WTC11 (cell line): Measurements from ENCODE around the gene MB. TPM values are rescaled to one million over a fixed set of nuclear protein-coding genes. Genes with fewer than 3 reads are reported as not detected.

ENCODE experiments used
- ATAC-seq: fragments of 200-7000 bp; cut with Tn5 transposase; 2 replicates; pipeline ENCODE4 v1.10.0; 2021; ENCODE audit warnings: mild to moderate bottlenecking, moderate library complexity
- CTCF ChIA-PET: fragments of 300-600 bp; sonication (Branson Sonifier 250); formaldehyde crosslinking; loops from one replicate; lab custom pipeline; 2021; ENCODE audit warnings: antibody characterized with exemption; lab: Charles Lee
- POLR2A ChIA-PET: fragments of 350-600 bp; sonication (Branson Sonifier 250); formaldehyde crosslinking; loops from one replicate; lab custom pipeline; 2021; ENCODE audit warnings: antibody characterized with exemption; lab: Charles Lee
- DNase-seq: peaks from one replicate; pipeline ENCODE4 v3.0.0; 2021; ENCODE audit warnings: low spot score
- H3K27ac Mint-ChIP-seq: 2 replicates; pipeline ENCODE4 v1.8.0; 2021; ENCODE audit warnings: mixed read lengths
- H3K27me3 Mint-ChIP-seq: 2 replicates; pipeline ENCODE4 v1.8.0; 2021; ENCODE audit warnings: low read depth, mild to moderate bottlenecking, moderate library complexity, mixed read lengths
- H3K36me3 Mint-ChIP-seq: 2 replicates; pipeline ENCODE4 v1.8.0; 2021; ENCODE audit warnings: mixed read lengths
- H3K4me1 Mint-ChIP-seq: 2 replicates; pipeline ENCODE4 v1.8.0; 2022; ENCODE audit warnings: mixed read lengths
- H3K4me3 Mint-ChIP-seq: 2 replicates; pipeline ENCODE4 v1.8.0; 2021; ENCODE audit warnings: mild to moderate bottlenecking, moderate library complexity, mixed read lengths
- H3K9me3 Mint-ChIP-seq: 2 replicates; pipeline ENCODE4 v1.8.0; 2021; ENCODE audit warnings: mixed read lengths
- ESRRA ChIP-seq: sonication (generic); formaldehyde crosslinking; IDR thresholded peaks from 2 replicates; pipeline ENCODE4 v1.8.1; 2022; ENCODE audit warnings: mild to moderate bottlenecking, missing genetic modification reagents, borderline replicate concordance
- ETV6 ChIP-seq: sonication (generic); formaldehyde crosslinking; IDR thresholded peaks from 2 replicates; pipeline ENCODE4 v1.8.1; 2022; ENCODE audit warnings: mild to moderate bottlenecking, missing genetic modification reagents
- FOXP1 ChIP-seq: sonication (generic); formaldehyde crosslinking; IDR thresholded peaks from 2 replicates; pipeline ENCODE4 v1.8.0; 2022; ENCODE audit warnings: missing genetic modification reagents, mild to moderate bottlenecking, moderate library complexity, borderline replicate concordance
- GTF2I ChIP-seq: fragments of 250-450 bp; sonication (Bioruptor Pico); conservative IDR thresholded peaks from 2 replicates; pipeline ENCODE4 v1.4.0; 2021; ENCODE audit warnings: mild to moderate bottlenecking
- NFATC4 ChIP-seq: fragments of 250-450 bp; sonication (Bioruptor Pico); IDR thresholded peaks from 2 replicates; pipeline ENCODE4 v1.9.0; 2021; ENCODE audit warnings: mild to moderate bottlenecking
- NFE2L1 ChIP-seq: sonication (generic); formaldehyde crosslinking; IDR thresholded peaks from 2 replicates; pipeline ENCODE4 v1.8.1; 2023; ENCODE audit warnings: missing genetic modification reagents
- RORB ChIP-seq: fragments of 250-450 bp; sonication (Bioruptor Pico); IDR thresholded peaks from 2 replicates; pipeline ENCODE4 v1.9.0; 2021; ENCODE audit warnings: mild to moderate bottlenecking
- TEAD1 ChIP-seq: sonication (generic); formaldehyde crosslinking; IDR thresholded peaks from 2 replicates; pipeline ENCODE4 v1.8.0; 2022; ENCODE audit warnings: mild to moderate bottlenecking, missing genetic modification reagents
- ZBTB21 ChIP-seq: sonication (generic); formaldehyde crosslinking; IDR thresholded peaks from 2 replicates; pipeline ENCODE4 v1.8.1; 2023; ENCODE audit warnings: mild to moderate bottlenecking, missing genetic modification reagents, borderline replicate concordance
- ZNF263 ChIP-seq: sonication (generic); formaldehyde crosslinking; IDR thresholded peaks from 2 replicates; pipeline ENCODE4 v1.8.1; 2022; ENCODE audit warnings: low read depth, mild to moderate bottlenecking, moderate library complexity, missing genetic modification reagents
- ZNF396 ChIP-seq: fragments of 250-450 bp; sonication (Bioruptor Pico); IDR thresholded peaks from 2 replicates; pipeline ENCODE4 v1.8.0; 2021; ENCODE audit warnings: mild to moderate bottlenecking, moderate library complexity, borderline replicate concordance
- ZNF423 ChIP-seq: fragments of 250-450 bp; sonication (Bioruptor Pico); IDR thresholded peaks from 2 replicates; pipeline ENCODE4 v2.1.2; 2022; ENCODE audit warnings: mild to moderate bottlenecking, moderate library complexity
- total RNA-seq: library from RNA; stranded (reverse); gene quantifications from 3 replicates; pipeline ENCODE4 v1.2.3, GENCODE V29; 2021
- TF ChIP-seq, protein P1 (sequence below): sonication (generic); formaldehyde crosslinking; IDR thresholded peaks from 2 replicates; pipeline ENCODE4 v1.8.1; 2022; ENCODE audit warnings: low read depth, mild to moderate bottlenecking, moderate library complexity, missing genetic modification reagents, borderline replicate concordance
- TF ChIP-seq, protein P2 (sequence below): sonication (generic); formaldehyde crosslinking; IDR thresholded peaks from 2 replicates; pipeline ENCODE4 v1.8.1; 2023; ENCODE audit warnings: mild to moderate bottlenecking, moderate library complexity, missing genetic modification reagents
- TF ChIP-seq, protein P3 (sequence below): fragments of 250-450 bp; sonication (Bioruptor Pico); IDR thresholded peaks from 2 replicates; pipeline ENCODE4 v1.9.0; 2021; ENCODE audit warnings: mild to moderate bottlenecking
- TF ChIP-seq, protein P4 (sequence below): sonication (generic); formaldehyde crosslinking; IDR thresholded peaks from 2 replicates; pipeline ENCODE4 v1.8.0; 2022; ENCODE audit warnings: mild to moderate bottlenecking, missing genetic modification reagents
- TF ChIP-seq, protein P5 (sequence below): fragments of 250-450 bp; sonication (Bioruptor Pico); IDR thresholded peaks from 2 replicates; pipeline ENCODE4 v1.9.0; 2021; ENCODE audit warnings: moderate library complexity, mild to moderate bottlenecking, inconsistent platforms, borderline replicate concordance
- TF ChIP-seq, protein P6 (sequence below): sonication (generic); formaldehyde crosslinking; IDR thresholded peaks from 2 replicates; pipeline ENCODE4 v1.8.1; 2022; ENCODE audit warnings: missing genetic modification reagents, borderline replicate concordance
- TF ChIP-seq, protein P7 (sequence below): sonication (generic); formaldehyde crosslinking; IDR thresholded peaks from 2 replicates; pipeline ENCODE4 v1.8.0; 2022; ENCODE audit warnings: mild to moderate bottlenecking, missing genetic modification reagents
- TF ChIP-seq, protein P8 (sequence below): sonication (generic); formaldehyde crosslinking; IDR thresholded peaks from 2 replicates; pipeline ENCODE4 v1.8.0; 2023; ENCODE audit warnings: mild to moderate bottlenecking, missing genetic modification reagents

The MB gene
- total RNA-seq, 1 experiment from 2014 or later = 0.50 TPM

DNA sequence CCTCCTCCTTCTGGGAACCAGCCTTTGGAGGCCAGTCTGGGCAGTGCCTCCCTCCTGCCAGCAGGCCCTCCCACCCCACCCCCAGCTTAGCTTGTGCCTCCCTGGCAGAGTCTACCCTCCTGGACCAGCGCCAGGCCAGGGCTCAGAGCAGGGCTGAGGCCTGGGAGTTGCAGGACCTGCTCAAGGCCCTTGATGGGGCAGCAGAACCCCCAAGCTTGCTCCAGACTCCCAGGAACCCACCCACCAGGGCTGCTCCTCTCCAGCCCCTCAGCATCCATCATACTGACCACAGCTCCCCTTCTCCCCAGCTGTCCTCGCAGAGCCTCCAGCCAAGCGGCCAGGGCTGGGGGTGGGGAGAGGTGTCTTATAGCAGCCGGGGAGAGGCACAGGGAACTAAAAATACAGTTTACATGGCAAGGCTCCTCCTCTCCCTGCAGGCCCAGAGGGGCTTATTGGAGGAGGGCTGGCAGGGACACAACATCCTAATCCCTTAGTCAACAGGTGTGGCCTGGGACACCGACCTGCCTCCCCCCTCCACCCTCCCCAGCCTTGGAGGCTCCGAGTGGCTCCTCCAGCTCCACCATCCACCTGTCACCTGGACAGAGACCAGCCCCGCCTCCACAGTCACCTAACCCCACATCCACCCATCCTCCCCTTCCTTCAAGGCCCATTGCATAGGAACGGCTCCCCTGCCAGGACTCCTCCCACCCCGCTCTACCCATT, 5.2 kb upstream of the MB start (continued):
- TF ChIP-seq, protein P1, sequence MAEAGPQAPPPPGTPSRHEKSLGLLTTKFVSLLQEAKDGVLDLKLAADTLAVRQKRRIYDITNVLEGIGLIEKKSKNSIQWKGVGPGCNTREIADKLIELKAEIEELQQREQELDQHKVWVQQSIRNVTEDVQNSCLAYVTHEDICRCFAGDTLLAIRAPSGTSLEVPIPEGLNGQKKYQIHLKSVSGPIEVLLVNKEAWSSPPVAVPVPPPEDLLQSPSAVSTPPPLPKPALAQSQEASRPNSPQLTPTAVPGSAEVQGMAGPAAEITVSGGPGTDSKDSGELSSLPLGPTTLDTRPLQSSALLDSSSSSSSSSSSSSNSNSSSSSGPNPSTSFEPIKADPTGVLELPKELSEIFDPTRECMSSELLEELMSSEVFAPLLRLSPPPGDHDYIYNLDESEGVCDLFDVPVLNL (CRISPR knock-in tag) = no peak
- TF ChIP-seq TEAD1 (CRISPR knock-in tag) = no peak

DNA sequence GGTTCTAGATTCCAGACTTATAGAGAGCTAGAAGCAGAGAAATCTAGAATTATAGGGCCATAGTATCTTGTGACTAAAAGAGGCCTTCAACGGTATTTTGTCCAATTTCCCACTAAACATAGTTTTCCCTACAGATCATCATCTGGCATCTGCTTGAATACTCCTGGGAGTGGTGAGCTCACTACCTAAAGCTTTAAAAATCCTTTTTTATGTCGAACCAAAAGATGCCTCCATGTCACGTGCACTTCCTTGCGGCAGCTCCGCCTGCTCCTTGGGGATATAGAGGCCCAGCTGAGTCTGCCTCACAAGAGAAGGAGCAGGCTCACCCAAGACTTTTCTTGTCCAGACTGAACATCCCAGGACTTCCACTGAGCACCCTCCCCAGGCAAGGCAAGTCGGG, 4.3 kb upstream of the MB start:
- Mint-ChIP-seq H3K27ac (no peak overlapping the region), H3K27me3 (no peaks in the 10 kb centered on the region), H3K36me3 (no peaks in the 10 kb centered on the region), H3K4me3 (no peak overlapping the region), H3K9me3 (no peaks in the 10 kb centered on the region), H3K4me1 (peaks cover 16% of the 10 kb centered on the region)
- no peak for ATAC-seq
- TF ChIP-seq, protein P2, sequence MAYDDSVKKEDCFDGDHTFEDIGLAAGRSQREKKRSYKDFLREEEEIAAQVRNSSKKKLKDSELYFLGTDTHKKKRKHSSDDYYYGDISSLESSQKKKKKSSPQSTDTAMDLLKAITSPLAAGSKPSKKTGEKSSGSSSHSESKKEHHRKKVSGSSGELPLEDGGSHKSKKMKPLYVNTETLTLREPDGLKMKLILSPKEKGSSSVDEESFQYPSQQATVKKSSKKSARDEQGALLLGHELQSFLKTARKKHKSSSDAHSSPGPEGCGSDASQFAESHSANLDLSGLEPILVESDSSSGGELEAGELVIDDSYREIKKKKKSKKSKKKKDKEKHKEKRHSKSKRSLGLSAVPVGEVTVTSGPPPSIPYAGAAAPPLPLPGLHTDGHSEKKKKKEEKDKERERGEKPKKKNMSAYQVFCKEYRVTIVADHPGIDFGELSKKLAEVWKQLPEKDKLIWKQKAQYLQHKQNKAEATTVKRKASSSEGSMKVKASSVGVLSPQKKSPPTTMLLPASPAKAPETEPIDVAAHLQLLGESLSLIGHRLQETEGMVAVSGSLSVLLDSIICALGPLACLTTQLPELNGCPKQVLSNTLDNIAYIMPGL (CRISPR knock-in tag) = no peak
- TF ChIP-seq ZNF396 (CRISPR knock-in tag) (no peak), FOXP1 (CRISPR knock-in tag) (no peak), ZNF263 (CRISPR knock-in tag) (no peak), RORB (no peak), ESRRA (no peak), NFE2L1 (CRISPR knock-in tag) (no peak), ZNF423 (no peak)
- TF ChIP-seq, protein P3, sequence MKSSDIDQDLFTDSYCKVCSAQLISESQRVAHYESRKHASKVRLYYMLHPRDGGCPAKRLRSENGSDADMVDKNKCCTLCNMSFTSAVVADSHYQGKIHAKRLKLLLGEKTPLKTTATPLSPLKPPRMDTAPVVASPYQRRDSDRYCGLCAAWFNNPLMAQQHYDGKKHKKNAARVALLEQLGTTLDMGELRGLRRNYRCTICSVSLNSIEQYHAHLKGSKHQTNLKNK (CRISPR knock-in tag) = no peak
- TF ChIP-seq, protein P4, sequence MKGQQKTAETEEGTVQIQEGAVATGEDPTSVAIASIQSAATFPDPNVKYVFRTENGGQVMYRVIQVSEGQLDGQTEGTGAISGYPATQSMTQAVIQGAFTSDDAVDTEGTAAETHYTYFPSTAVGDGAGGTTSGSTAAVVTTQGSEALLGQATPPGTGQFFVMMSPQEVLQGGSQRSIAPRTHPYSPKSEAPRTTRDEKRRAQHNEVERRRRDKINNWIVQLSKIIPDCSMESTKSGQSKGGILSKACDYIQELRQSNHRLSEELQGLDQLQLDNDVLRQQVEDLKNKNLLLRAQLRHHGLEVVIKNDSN (CRISPR knock-in tag) = no peak
- POLR2A ChIA-PET = no interaction called here
- no peak for DNase-seq
- CTCF ChIA-PET = interaction anchor here (0.8 to 3.2 kb wide), 7 partner anchors 10 to 444 kb away, joined by 3 to 25 read pairs (median 3); no protein-coding TSS in a partner anchor

DNA sequence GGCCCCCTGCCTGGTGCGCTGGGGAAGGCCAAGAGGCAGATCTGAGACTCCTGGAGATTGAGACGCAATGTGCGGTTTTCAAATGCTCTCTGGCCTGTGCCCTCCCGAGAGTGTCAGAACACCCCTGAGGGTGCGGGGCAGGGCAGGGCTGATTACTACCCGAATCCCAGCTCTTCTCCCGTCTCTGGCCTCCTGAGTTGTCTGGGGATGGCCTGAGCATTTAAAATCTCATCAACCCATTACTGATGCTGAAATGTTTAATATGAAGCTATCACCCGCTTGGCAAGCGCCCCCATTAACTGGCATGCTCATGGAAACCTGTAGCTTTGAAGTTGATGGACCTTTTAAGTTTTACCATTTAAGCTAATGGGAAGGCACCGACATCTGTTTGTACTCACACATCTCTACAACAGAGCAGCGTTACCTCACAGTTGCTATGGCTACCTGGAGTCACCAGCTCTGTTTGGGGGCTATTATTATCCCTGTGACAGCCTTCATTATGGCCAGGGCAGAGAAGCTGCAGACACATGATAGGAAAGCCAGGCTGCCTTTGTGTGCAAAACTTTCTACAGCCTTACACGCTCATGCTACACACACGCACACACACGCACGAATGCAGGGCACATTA, 3.6 kb upstream of the MB start:
- ChIA-PET CTCF (interaction anchor here (1.0 to 3.2 kb wide), 6 partner anchors 9 to 269 kb away, joined by 3 to 25 read pairs (median 3); no protein-coding TSS in a partner anchor), POLR2A (no interaction called here)
- DNase-seq = no peak
- Mint-ChIP-seq H3K36me3 (no peaks in the 10 kb centered on the region), H3K4me3 (no peak overlapping the region), H3K27ac (no peak overlapping the region), H3K9me3 (no peaks in the 10 kb centered on the region), H3K27me3 (no peaks in the 10 kb centered on the region), H3K4me1 (peaks cover 16% of the 10 kb centered on the region)
- TF ChIP-seq GTF2I (CRISPR knock-in tag) (no peak), ZBTB21 (no peak), ETV6 (CRISPR knock-in tag) (no peak), ZNF263 (CRISPR knock-in tag) (no peak), ESRRA (no peak), NFATC4 (CRISPR knock-in tag) (no peak), TEAD1 (CRISPR knock-in tag) (no peak)
- TF ChIP-seq, protein P5, sequence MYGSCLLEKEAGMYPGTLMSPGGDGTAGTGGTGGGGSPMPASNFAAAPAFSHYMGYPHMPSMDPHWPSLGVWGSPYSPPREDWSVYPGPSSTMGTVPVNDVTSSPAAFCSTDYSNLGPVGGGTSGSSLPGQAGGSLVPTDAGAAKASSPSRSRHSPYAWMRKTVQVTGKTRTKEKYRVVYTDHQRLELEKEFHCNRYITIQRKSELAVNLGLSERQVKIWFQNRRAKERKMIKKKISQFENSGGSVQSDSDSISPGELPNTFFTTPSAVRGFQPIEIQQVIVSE = no peak
- TF ChIP-seq, protein P6, sequence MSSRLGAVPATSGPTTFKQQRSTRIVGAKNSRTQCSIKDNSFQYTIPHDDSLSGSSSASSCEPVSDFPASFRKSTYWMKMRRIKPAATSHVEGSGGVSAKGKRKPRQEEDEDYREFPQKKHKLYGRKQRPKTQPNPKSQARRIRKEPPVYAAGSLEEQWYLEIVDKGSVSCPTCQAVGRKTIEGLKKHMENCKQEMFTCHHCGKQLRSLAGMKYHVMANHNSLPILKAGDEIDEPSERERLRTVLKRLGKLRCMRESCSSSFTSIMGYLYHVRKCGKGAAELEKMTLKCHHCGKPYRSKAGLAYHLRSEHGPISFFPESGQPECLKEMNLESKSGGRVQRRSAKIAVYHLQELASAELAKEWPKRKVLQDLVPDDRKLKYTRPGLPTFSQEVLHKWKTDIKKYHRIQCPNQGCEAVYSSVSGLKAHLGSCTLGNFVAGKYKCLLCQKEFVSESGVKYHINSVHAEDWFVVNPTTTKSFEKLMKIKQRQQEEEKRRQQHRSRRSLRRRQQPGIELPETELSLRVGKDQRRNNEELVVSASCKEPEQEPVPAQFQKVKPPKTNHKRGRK (CRISPR knock-in tag) = no peak
- TF ChIP-seq, protein P7, sequence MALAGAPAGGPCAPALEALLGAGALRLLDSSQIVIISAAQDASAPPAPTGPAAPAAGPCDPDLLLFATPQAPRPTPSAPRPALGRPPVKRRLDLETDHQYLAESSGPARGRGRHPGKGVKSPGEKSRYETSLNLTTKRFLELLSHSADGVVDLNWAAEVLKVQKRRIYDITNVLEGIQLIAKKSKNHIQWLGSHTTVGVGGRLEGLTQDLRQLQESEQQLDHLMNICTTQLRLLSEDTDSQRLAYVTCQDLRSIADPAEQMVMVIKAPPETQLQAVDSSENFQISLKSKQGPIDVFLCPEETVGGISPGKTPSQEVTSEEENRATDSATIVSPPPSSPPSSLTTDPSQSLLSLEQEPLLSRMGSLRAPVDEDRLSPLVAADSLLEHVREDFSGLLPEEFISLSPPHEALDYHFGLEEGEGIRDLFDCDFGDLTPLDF = no peak
- TF ChIP-seq, protein P8, sequence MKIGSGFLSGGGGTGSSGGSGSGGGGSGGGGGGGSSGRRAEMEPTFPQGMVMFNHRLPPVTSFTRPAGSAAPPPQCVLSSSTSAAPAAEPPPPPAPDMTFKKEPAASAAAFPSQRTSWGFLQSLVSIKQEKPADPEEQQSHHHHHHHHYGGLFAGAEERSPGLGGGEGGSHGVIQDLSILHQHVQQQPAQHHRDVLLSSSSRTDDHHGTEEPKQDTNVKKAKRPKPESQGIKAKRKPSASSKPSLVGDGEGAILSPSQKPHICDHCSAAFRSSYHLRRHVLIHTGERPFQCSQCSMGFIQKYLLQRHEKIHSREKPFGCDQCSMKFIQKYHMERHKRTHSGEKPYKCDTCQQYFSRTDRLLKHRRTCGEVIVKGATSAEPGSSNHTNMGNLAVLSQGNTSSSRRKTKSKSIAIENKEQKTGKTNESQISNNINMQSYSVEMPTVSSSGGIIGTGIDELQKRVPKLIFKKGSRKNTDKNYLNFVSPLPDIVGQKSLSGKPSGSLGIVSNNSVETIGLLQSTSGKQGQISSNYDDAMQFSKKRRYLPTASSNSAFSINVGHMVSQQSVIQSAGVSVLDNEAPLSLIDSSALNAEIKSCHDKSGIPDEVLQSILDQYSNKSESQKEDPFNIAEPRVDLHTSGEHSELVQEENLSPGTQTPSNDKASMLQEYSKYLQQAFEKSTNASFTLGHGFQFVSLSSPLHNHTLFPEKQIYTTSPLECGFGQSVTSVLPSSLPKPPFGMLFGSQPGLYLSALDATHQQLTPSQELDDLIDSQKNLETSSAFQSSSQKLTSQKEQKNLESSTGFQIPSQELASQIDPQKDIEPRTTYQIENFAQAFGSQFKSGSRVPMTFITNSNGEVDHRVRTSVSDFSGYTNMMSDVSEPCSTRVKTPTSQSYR (CRISPR knock-in tag) = no peak
- ATAC-seq = no peak
